Gastrocnemius medialis (tissue), 4 donors: Measurements from ENCODE around the gene PARD3. TPM values are rescaled to one million over a fixed set of nuclear protein-coding genes. Genes with fewer than 3 reads are reported as not detected.
A peak's percentile ranks its signal among the peaks of the same experiment; 100 is the strongest.

Experiments
- ATAC-seq, 2 donors: fragments of 150-250 bp; one replicate each; pipeline ENCODE4 v1.9.1; 2016
- DNase-seq, 2 donors: peaks; one replicate each; pipeline ENCODE4 v3.0.0-alpha.2; 2019
- H3K27ac ChIP-seq, 4 donors: fragments of 200-600 bp; sonication (generic); 1 replicate in 1 of 4; 2 replicates in 3 of 4; pipeline ENCODE4 v1.5.1; 2016 to 2018; ENCODE audit warnings: mild to moderate bottlenecking in 2 of 4, moderate library complexity in 1 of 4
- H3K27me3 ChIP-seq, 3 donors: fragments of 200-600 bp; sonication (generic) in 2 of 3; 1 replicate in 1 of 3; 2 replicates in 2 of 3; pipeline versions ENCODE4 v1.5.1 to v1.6.0; 2016 to 2019; ENCODE audit warnings: mild to moderate bottlenecking in 1 of 3, moderate library complexity in 1 of 3
- H3K36me3 ChIP-seq, 2 donors: fragments of 200-600 bp; sonication (generic) in 1 of 2; one replicate each; pipeline ENCODE4 v1.5.1; 2017 to 2018
- H3K4me1 ChIP-seq, 2 donors: fragments of 200-600 bp; sonication (generic) in 1 of 2; one replicate each; pipeline ENCODE4 v1.5.1; 2016 to 2017; ENCODE audit warnings: mild to moderate bottlenecking in 2 of 2
- H3K4me3 ChIP-seq, 4 donors: fragments of 200-600 bp; sonication (generic) in 3 of 4; 1 replicate in 1 of 4; 2 replicates in 3 of 4; pipeline ENCODE4 v1.5.1; 2016 to 2019; ENCODE audit warnings: mild to moderate bottlenecking in 2 of 4
- H3K9me3 ChIP-seq, 3 donors: fragments of 200-600 bp; sonication (generic) in 2 of 3; 1 replicate in 1 of 3; 2 replicates in 2 of 3; pipeline ENCODE4 v1.5.1; 2016 to 2019
- POLR2A ChIP-seq, 2 donors: fragments of 450-650 bp; IDR thresholded peaks; one replicate each; pipeline ENCODE4 v1.6.1; 2017; ENCODE audit warnings: antibody characterized with exemption in 2 of 2, mild to moderate bottlenecking in 2 of 2, moderate library complexity in 2 of 2
- in situ Hi-C, 4 donors: fragments of 200-750 bp; cut with MboI; loops; one replicate each; pipeline versions ENCODE4 v1.15.0 to v1.8.0; 2017; ENCODE audit warnings: low sequenced_read_pairs in 4 of 4
- intact Hi-C: fragments of 100-400 bp; cut with DNase I; formaldehyde crosslinking; loops from one replicate; pipeline ENCODE4 v1.15.1; 2023; ENCODE audit warnings: low total_unique reads
- total RNA-seq, 4 donors: library from RNA; depleted of rRNA; stranded (reverse); fragments of >200 nt; gene quantifications; one replicate each; pipeline versions ENCODE4 v1.1.0 to v1.2.3, GENCODE V29; 2016
- TF ChIP-seq, protein P1 (sequence below), 5 experiments: fragments of 450-650 bp in 3 of 5; fragments of 200-600 bp in 2 of 5; sonication (generic) in 2 of 5; IDR thresholded peaks in 4 of 5; conservative IDR thresholded peaks in 1 of 5; 1 replicate in 4 of 5; 2 replicates in 1 of 5; pipeline ENCODE4 v1.5.1; 2016 to 2019; ENCODE audit warnings: antibody characterized with exemption in 5 of 5, mild to moderate bottlenecking in 3 of 5, moderate library complexity in 3 of 5

Gene PARD3
- total RNA-seq, 4 donors from 2014 or later, result 64.6 to 75.8 (median 68.3) TPM

DNA sequence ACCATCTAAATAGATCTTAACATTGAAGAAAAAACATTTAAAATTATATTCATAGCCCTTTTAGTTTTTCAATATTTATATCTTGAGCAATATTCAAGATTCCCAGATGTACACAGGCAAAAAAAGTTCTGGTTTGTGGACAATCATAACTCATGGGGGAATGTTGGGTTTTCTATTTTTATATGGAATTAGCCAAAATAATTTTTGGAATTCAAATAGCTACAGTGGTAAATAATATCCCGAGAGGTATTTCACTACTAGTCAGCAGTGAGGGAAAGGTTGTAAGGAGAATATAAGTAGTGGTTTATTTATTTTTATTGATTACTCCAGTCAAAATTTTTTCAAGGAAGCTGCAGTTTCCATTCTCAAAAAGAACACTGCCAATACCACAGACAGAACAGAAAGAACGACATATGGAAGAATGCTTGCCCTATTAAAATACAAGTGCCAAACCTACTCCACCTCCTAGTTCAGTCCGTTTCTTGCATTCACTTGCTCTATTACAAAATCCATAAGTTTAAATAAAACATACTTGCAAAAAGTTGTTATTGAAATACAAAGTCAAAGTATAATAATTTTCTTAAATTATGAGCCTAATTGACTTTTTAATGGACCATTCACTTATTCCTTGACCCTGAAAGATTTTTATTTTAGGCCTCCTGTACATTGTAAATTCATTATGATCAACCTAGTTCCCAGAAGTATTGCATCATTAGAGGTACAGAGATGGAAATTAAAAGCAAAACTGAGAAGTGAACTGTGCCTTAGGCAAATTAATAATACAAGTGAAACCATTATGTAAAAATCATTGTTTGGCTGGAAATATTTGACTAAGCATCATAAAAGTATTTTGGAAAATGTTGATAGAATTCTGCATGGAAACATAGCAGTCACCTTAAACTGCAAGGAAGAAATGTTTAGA is 533.2 kb downstream of the PARD3 start:
- H3K27me3 ChIP-seq, result no peaks in the 10 kb centered on the region
- peaks cover 0 to 5% of the 10 kb centered on the region in 2 donors for H3K4me1 ChIP-seq
- in situ Hi-C loops, result no loop called here
- H3K9me3 ChIP-seq, result no peaks in the 10 kb centered on the region
- H3K27ac ChIP-seq, result peak overlapping the region; percentile 38 to 56 (median 46)
- H3K36me3 ChIP-seq, result no peaks in the 10 kb centered on the region
- TF ChIP-seq, protein P1, sequence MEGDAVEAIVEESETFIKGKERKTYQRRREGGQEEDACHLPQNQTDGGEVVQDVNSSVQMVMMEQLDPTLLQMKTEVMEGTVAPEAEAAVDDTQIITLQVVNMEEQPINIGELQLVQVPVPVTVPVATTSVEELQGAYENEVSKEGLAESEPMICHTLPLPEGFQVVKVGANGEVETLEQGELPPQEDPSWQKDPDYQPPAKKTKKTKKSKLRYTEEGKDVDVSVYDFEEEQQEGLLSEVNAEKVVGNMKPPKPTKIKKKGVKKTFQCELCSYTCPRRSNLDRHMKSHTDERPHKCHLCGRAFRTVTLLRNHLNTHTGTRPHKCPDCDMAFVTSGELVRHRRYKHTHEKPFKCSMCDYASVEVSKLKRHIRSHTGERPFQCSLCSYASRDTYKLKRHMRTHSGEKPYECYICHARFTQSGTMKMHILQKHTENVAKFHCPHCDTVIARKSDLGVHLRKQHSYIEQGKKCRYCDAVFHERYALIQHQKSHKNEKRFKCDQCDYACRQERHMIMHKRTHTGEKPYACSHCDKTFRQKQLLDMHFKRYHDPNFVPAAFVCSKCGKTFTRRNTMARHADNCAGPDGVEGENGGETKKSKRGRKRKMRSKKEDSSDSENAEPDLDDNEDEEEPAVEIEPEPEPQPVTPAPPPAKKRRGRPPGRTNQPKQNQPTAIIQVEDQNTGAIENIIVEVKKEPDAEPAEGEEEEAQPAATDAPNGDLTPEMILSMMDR (IDR thresholded peaks at IDR 0.05 in 4 of 5, conservative IDR thresholded peaks at IDR 0.05 in 1 of 5), result no peak
- no peak for TF ChIP-seq POLR2A (IDR thresholded peaks at IDR 0.05)
- DNase-seq (no peak), ATAC-seq (no peak)
- intact Hi-C loops, result no loop called here
- no peak overlapping the region for H3K4me3 ChIP-seq

DNA sequence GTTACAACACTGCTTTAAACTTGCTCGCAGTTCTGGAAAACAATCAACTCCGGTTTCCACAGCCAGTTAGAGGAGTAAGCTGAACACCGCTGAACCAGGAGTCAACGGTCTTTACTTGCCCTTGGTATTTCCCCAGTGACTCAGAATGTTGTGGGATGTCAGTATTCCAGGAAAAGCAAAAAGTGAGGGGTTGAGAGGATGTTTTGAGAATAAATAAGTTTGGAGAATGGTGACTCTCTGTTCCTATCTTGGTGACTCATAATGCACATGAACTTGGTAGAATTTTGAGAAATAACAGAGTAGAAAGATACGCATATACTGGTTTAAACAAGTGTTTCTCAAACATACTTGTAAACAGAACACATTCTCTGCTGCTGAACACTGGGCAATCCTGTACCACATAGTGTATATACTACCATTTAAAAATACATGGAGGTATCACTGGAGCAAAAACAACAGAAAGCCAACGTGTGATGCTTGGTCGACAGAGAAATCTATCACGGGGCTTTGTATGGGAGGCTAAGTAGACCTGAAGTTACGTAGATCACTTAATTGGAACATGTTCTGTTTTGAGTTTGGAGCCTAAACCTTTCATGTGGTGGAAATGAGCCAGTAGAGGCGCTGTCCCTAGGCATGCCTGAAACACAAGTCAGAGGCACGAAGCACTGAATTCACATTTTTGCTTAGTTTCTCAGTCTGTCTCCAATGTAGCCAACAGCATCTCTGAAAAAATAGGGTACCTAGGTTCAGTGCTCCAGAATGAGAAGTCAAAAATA is 534.3 kb downstream of the PARD3 start:
- intact Hi-C loops (no loop called here), in situ Hi-C loops (no loop called here)
- no peaks in the 10 kb centered on the region for H3K4me1 ChIP-seq
- no peaks in the 10 kb centered on the region for H3K27me3 ChIP-seq
- DNase-seq (peak; percentile 39 to 45), ATAC-seq (peak; percentile 70 to 82)
- no peak for TF ChIP-seq POLR2A (IDR thresholded peaks at IDR 0.05)
- TF ChIP-seq, protein P1 (IDR thresholded peaks at IDR 0.05 in 4 of 5, conservative IDR thresholded peaks at IDR 0.05 in 1 of 5), result no peak
- peak overlapping the region; percentile 38 to 56 (median 46) for H3K27ac ChIP-seq
- no peak overlapping the region for H3K4me3 ChIP-seq
- no peaks in the 10 kb centered on the region for H3K36me3 ChIP-seq
- H3K9me3 ChIP-seq, result no peaks in the 10 kb centered on the region

DNA sequence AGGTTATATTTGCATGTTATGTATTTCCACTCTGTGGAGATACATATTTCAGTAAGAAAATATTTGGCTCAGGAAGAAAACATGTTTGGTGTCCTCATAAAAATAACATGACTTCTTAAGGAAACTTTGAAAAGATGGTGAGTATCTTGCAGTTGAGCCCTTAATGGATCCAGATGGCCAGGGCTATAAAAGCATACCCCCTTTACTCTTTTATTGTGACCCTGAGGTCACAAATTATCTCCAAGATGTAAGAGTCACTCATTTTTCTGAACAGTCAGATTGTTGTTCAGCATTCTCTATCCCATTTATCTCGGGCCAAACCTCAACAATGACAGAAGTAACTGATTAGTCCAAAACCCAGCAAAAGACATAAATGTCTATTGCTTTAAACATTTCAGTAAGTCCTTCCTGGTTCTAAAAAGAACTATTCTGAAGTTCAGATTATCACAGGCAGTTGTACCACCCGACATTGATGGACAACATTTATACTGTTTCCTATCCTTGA is 539.4 kb downstream of the PARD3 start:
- DNase-seq, result no peak
- no peak for TF ChIP-seq POLR2A (IDR thresholded peaks at IDR 0.05)
- TF ChIP-seq, protein P1 (IDR thresholded peaks at IDR 0.05 in 4 of 5, conservative IDR thresholded peaks at IDR 0.05 in 1 of 5), result no peak
- ATAC-seq, result no peak
- in situ Hi-C loops, result no loop called here
- Histone ChIP-seq H3K9me3 (no peaks in the 10 kb centered on the region), H3K36me3 (no peaks in the 10 kb centered on the region), H3K27me3 (no peaks in the 10 kb centered on the region), H3K4me3 (no peak overlapping the region), H3K4me1 (no peaks in the 10 kb centered on the region), H3K27ac (no peak overlapping the region)
- intact Hi-C loops, result no loop called here

DNA sequence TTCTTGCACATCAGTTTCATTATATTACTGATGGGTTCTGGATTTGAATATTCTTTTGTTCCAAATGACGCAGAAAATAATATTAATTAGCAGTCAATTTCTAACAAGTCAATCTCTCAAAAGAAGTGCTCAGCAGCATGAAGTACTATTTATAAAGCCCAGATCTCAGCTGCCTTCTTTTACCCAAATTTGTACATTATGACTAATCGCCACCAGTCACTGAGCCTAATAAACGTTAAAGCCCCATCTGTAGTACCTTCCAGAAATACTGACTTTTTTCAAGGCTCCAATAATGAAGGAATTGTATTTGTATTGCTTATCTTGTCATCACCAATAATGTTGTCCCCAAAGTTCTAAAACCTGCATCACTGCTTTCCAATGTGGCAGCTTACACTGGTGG is 540.2 kb downstream of the PARD3 start:
- no peaks in the 10 kb centered on the region for H3K4me1 ChIP-seq
- H3K9me3 ChIP-seq, result no peaks in the 10 kb centered on the region
- H3K36me3 ChIP-seq, result no peaks in the 10 kb centered on the region
- ATAC-seq, result no peak
- in situ Hi-C loops (no loop called here), intact Hi-C loops (no loop called here)
- no peak overlapping the region for H3K27ac ChIP-seq
- no peak for DNase-seq
- no peak overlapping the region for H3K4me3 ChIP-seq
- TF ChIP-seq, protein P1 (IDR thresholded peaks at IDR 0.05 in 4 of 5, conservative IDR thresholded peaks at IDR 0.05 in 1 of 5), result no peak
- TF ChIP-seq POLR2A (IDR thresholded peaks at IDR 0.05), result no peak
- H3K27me3 ChIP-seq, result no peaks in the 10 kb centered on the region
